ENCODE measurements around the gene S100Z.
A peak's percentile ranks its signal among the peaks of the same experiment; 100 is the strongest.
"Not testable (repeated sequence)": the region's sequence is repeated elsewhere in the genome, so short reads cannot be mapped to it uniquely, and the experiment has no call there.

S100Z gene

DNA sequence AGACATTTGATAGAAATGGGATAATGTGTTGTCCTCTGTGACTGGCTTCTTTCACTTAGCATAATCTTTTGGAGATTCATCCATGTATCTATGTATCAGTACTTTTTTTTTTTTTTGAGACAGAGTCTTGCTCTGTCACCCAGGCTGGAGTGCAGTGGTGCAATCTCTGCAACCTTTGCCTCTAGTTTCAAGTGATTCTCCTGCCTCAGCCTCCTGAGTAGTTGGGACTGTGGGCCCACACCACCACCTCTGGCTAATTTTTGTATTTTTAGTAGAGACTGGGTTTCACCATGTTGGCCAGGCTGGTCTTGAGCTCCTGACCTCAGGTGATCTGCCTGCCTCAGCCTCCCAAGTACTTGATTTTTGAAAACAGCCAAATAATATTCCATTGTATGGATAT is 23.4 kb upstream of the S100Z start:
- H3K79me2 ChIP-seq (ENCODE audit: control insufficient read depth, insufficient read depth, low read length, unreplicated experiment) = not testable (repeated sequence)

DNA sequence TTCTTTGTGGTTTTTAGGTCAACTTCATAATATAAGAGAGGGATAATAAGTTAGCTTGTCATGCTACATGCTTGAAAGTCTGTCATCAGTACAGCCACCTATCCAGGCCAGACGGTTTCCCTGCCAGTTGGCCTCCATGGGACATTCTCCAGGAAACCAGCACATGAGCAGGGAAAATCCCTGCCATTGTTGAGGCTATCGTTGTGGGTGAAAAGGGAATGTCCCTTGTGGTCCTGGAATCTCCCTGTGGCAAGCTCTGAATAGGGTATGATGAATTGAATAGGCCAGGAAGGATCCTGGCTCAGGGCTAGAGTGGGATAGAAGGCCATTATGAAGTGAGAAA is 18.7 kb upstream of the S100Z start:
- no peak overlapping the region for H2AFZ ChIP-seq (ENCODE audit: low read length, unreplicated experiment)
- no peaks in the 10 kb centered on the region for H3K27me3 ChIP-seq (ENCODE audit: insufficient read depth, low read length)
- H3K4me1 ChIP-seq (ENCODE audit: control insufficient read depth, insufficient read depth, low read length, unreplicated experiment) = peaks cover 10% of the 10 kb centered on the region
- H3K79me2 ChIP-seq (ENCODE audit: control insufficient read depth, insufficient read depth, low read length, unreplicated experiment) = no peaks in the 10 kb centered on the region
- no peaks in the 10 kb centered on the region for H3K36me3 ChIP-seq (ENCODE audit: insufficient read depth, low read length)
- H3K4me3 ChIP-seq (ENCODE audit: low read depth, low read length) = no peak overlapping the region
- H3K27ac ChIP-seq (ENCODE audit: low read depth, low read length) = no peak overlapping the region

More for the DNA sequence above, 23.4 kb upstream of the S100Z start:
- H3K27me3 ChIP-seq (ENCODE audit: insufficient read depth, low read length); H3K4me1 ChIP-seq (ENCODE audit: control insufficient read depth, insufficient read depth, low read length, unreplicated experiment); H2AFZ ChIP-seq (ENCODE audit: low read length, unreplicated experiment); H3K36me3 ChIP-seq (ENCODE audit: insufficient read depth, low read length); H3K27ac ChIP-seq (ENCODE audit: low read depth, low read length); H3K4me3 ChIP-seq (ENCODE audit: low read depth, low read length): not testable (repeated sequence)

DNA sequence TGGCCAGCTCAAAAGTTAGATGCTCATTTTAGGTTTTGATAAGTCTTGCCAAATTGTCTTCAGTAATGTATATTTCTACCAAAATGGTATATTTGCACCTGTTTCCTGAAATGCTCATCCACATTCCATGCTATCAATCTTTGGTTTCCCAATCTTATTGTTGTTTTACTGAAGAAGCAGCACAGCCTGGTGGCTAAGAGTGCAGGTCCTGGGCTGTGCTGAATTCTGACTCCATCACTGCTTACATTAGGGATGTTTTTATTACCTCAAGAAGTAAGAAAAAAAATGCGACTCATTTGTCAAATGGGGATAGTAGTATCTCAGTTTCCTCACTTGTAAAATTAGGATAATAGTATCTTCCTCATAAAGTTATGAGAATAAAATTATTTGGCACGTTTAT is 13.6 kb upstream of the S100Z start:
- no peak overlapping the region for H3K4me3 ChIP-seq (ENCODE audit: low read depth, low read length)
- H3K27me3 ChIP-seq (ENCODE audit: insufficient read depth, low read length) = no peaks in the 10 kb centered on the region
- no peaks in the 10 kb centered on the region for H3K79me2 ChIP-seq (ENCODE audit: control insufficient read depth, insufficient read depth, low read length, unreplicated experiment)
- peaks cover 30% of the 10 kb centered on the region for H3K4me1 ChIP-seq (ENCODE audit: control insufficient read depth, insufficient read depth, low read length, unreplicated experiment)
- H3K27ac ChIP-seq (ENCODE audit: low read depth, low read length) = no peak overlapping the region
- no peaks in the 10 kb centered on the region for H3K36me3 ChIP-seq (ENCODE audit: insufficient read depth, low read length)
- no peak overlapping the region for H2AFZ ChIP-seq (ENCODE audit: low read length, unreplicated experiment)

DNA sequence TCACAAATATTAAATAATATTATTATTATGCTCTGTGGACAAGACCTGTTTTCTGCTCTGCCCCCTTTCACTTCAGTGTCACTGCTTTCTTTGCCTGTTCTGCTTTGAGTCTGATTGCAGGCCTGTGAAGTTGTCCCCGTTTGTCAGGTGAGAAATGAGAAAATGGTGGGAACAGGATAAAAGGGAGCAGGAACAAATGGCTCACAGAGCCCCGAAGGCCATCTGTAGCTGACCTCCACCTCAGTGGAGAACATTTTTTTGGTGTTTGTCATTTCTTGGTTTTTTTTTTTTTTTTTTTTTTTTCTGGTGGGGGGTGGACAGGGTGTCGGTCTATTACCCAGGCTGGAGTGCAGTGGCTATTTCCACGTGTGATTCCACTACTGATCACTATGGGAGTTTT is 13.2 kb upstream of the S100Z start:
- no peaks in the 10 kb centered on the region for H3K79me2 ChIP-seq (ENCODE audit: control insufficient read depth, insufficient read depth, low read length, unreplicated experiment)
- no peak overlapping the region for H3K27ac ChIP-seq (ENCODE audit: low read depth, low read length)
- no peaks in the 10 kb centered on the region for H3K36me3 ChIP-seq (ENCODE audit: insufficient read depth, low read length)
- H3K4me3 ChIP-seq (ENCODE audit: low read depth, low read length) = no peak overlapping the region
- H3K27me3 ChIP-seq (ENCODE audit: insufficient read depth, low read length) = no peaks in the 10 kb centered on the region
- peaks cover 26% of the 10 kb centered on the region for H3K4me1 ChIP-seq (ENCODE audit: control insufficient read depth, insufficient read depth, low read length, unreplicated experiment)
- no peak overlapping the region for H2AFZ ChIP-seq (ENCODE audit: low read length, unreplicated experiment)

DNA sequence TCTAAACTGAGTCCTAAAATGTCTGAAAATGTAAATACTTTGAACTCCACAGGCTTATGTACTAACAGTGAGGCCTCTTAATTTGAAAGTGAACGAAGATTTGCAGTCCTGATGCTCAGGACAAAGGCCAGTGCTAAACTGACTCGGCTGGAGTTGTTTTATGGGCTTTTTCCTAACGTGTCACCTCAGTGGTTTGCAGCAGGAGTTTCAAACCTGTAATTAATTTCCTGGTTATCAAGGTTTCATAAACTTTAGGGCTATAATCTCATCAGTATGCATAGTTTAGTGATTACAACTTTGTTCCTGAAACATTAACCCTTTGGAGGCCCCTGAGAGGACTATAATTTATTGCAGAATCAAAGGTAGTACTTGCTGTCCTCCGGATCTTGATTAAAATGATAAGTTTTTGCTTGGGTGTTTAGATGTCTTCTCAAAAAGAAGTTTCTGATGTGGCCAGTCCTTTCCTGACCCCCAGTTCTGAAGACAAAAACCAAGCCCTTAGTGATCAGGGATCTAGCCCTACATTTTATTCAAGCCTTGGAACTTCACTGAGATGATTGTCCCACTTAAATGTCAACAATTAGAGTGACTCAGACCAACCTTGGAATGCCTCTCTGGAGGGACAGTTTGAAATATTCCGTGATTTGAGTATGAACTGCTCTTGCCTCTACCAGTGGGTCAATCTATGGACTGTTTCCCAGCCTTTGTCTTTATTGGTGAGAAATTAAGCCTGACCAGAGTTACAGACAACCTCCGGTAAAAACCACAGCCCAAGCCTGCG is 11.1 kb upstream of the S100Z start:
- Histone ChIP-seq H3K27me3 (ENCODE audit: insufficient read depth, low read length) (no peaks in the 10 kb centered on the region), H3K4me1 (ENCODE audit: control insufficient read depth, insufficient read depth, low read length, unreplicated experiment) (peaks cover 26% of the 10 kb centered on the region), H2AFZ (ENCODE audit: low read length, unreplicated experiment) (peak overlapping the region; percentile 44), H3K4me3 (ENCODE audit: low read depth, low read length) (no peak overlapping the region), H3K27ac (ENCODE audit: low read depth, low read length) (peak overlapping the region; percentile 52; the same call in 1 of the 2 replicates), H3K79me2 (ENCODE audit: control insufficient read depth, insufficient read depth, low read length, unreplicated experiment) (no peaks in the 10 kb centered on the region), H3K36me3 (ENCODE audit: insufficient read depth, low read length) (no peaks in the 10 kb centered on the region)

DNA sequence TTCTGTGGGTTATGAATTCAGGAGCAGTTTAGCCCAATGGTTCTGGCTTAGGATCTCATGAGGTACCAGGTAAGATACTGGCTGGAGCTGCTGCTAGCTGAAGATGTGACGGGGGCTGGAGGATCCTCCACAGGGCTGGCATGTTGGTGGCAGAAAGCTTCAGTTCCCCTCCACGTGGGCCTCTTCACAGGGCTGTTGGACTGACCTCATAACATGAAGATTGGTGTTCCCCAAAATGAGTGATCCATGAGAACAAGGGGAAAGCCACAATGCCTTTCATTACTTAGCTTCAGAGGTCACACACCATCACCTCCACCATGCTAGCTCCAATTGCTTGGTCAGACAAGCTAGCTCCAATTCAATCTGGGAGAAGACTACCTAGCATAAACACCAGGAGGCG is 8.5 kb upstream of the S100Z start:
- Histone ChIP-seq H3K27me3 (ENCODE audit: insufficient read depth, low read length) (no peaks in the 10 kb centered on the region), H3K79me2 (ENCODE audit: control insufficient read depth, insufficient read depth, low read length, unreplicated experiment) (no peaks in the 10 kb centered on the region), H3K4me1 (ENCODE audit: control insufficient read depth, insufficient read depth, low read length, unreplicated experiment) (peaks cover 23% of the 10 kb centered on the region), H3K27ac (ENCODE audit: low read depth, low read length) (no peak overlapping the region), H2AFZ (ENCODE audit: low read length, unreplicated experiment) (no peak overlapping the region), H3K4me3 (ENCODE audit: low read depth, low read length) (no peak overlapping the region), H3K36me3 (ENCODE audit: insufficient read depth, low read length) (no peaks in the 10 kb centered on the region)

DNA sequence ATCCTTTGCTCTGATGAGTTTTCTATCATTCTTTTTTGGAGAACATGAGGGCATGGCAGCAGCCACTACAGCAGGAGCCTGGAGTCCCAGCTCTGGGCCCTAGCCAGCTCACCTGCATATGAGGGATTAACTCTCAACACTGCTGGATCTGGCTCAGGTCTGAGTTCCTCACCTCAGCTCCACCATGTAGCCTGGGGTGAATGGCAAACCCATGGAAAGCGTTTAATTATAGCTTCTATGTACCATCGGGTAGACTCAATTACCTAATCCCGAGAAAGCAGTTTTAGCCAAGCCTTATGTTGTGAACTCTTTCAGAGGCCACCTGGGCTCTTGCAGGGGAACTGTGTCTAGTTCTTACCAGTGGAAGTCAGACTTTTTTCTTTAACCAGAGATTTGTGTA is 3.9 kb upstream of the S100Z start:
- H2AFZ ChIP-seq (ENCODE audit: low read length, unreplicated experiment) = no peak overlapping the region
- H3K4me3 ChIP-seq (ENCODE audit: low read depth, low read length) = no peak overlapping the region
- H3K27me3 ChIP-seq (ENCODE audit: insufficient read depth, low read length) = no peaks in the 10 kb centered on the region
- no peak overlapping the region for H3K27ac ChIP-seq (ENCODE audit: low read depth, low read length)
- no peaks in the 10 kb centered on the region for H3K4me1 ChIP-seq (ENCODE audit: control insufficient read depth, insufficient read depth, low read length, unreplicated experiment)
- no peaks in the 10 kb centered on the region for H3K36me3 ChIP-seq (ENCODE audit: insufficient read depth, low read length)
- H3K79me2 ChIP-seq (ENCODE audit: control insufficient read depth, insufficient read depth, low read length, unreplicated experiment) = no peaks in the 10 kb centered on the region

DNA sequence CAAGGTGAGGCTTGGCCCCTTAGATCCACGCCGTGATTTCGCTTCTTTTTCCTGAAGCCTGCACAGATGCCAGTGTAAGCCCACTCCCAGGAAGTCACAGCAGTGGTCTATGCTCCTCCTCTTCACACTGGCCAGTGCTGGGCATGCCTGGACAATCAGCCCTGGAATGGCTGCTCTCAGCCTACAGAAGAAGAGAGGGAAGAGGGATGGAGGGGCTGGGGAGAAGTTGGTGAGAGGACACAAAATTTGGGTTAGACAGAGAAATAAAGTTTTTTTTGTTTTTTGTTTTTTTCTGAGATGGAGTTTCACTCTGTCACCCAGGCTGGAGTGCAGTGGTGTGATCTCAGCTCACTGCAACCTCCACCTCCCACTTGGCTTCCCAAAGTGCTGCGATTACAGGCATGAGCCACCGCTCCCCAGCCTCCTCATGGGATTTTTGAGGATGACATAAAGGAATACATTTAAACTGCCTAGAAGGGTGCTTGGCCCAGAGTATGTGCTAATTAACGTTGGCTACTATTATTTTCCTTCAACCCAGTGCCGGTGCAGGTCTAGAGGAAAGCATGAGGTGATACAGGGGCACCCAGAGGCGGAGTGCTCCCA is 830 bp downstream of the S100Z start:
- no peaks in the 10 kb centered on the region for H3K27me3 ChIP-seq (ENCODE audit: insufficient read depth, low read length)
- H3K4me3 ChIP-seq (ENCODE audit: low read depth, low read length) = no peak overlapping the region
- no peaks in the 10 kb centered on the region for H3K4me1 ChIP-seq (ENCODE audit: control insufficient read depth, insufficient read depth, low read length, unreplicated experiment)
- H2AFZ ChIP-seq (ENCODE audit: low read length, unreplicated experiment) = no peak overlapping the region
- H3K27ac ChIP-seq (ENCODE audit: low read depth, low read length) = no peak overlapping the region
- H3K36me3 ChIP-seq (ENCODE audit: insufficient read depth, low read length) = no peaks in the 10 kb centered on the region
- H3K79me2 ChIP-seq (ENCODE audit: control insufficient read depth, insufficient read depth, low read length, unreplicated experiment) = no peaks in the 10 kb centered on the region

DNA sequence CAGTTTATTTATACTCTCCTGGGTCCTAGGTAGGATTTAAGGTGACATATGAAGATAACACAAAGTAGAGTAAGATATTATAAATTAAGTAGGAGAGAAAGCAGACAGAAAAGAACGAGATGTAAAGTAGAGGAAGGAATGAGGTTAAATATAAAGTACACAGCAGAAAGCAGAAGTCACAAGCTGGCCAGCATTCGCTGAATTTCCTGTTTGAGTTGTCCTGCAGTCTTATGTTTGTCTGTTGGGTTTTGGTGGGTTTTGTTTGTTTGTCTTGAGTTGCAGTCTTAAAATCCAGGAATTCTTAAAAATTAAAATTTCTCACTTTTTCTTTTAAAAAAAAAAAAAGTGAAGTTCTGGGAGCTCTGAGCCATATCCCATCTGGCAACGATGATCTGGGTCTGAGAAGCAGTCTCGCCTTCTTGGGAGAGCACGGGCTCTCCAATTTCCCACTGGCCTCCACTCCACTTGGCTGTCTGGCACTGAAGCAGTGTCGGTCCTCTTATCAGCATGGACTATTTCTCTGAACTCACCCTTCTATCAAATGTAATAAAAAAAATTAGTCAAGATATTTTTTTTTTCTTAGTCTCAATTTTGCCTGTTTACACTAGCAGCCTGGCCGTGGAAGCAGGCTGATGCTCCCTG is 2.0 kb downstream of the S100Z start:
- H3K27me3 ChIP-seq (ENCODE audit: insufficient read depth, low read length) = no peaks in the 10 kb centered on the region
- no peaks in the 10 kb centered on the region for H3K79me2 ChIP-seq (ENCODE audit: control insufficient read depth, insufficient read depth, low read length, unreplicated experiment)
- H3K27ac ChIP-seq (ENCODE audit: low read depth, low read length) = no peak overlapping the region
- no peak overlapping the region for H2AFZ ChIP-seq (ENCODE audit: low read length, unreplicated experiment)
- no peaks in the 10 kb centered on the region for H3K36me3 ChIP-seq (ENCODE audit: insufficient read depth, low read length)
- no peaks in the 10 kb centered on the region for H3K4me1 ChIP-seq (ENCODE audit: control insufficient read depth, insufficient read depth, low read length, unreplicated experiment)
- H3K4me3 ChIP-seq (ENCODE audit: low read depth, low read length) = no peak overlapping the region

DNA sequence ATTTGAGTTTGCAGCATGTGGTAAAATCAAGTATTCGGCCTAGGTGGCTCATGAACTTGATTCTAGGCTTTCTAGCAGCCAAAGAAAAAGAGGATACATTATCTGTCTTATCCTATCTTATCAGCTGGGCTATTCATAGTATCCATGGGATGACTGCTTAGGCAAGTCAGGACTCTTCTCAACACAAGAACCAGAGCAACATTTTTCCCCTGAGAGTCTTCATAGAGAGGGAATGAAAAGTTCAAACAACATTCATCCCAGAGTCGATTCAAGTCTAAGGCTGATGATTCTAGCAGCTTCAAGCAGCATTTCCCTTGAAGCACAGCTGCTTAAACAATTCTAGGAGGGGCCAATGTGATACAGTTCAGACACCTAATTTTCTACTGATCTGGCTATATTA is 3.0 kb downstream of the S100Z start:
- H2AFZ ChIP-seq (ENCODE audit: low read length, unreplicated experiment) = no peak overlapping the region
- H3K4me1 ChIP-seq (ENCODE audit: control insufficient read depth, insufficient read depth, low read length, unreplicated experiment) = no peaks in the 10 kb centered on the region

DNA sequence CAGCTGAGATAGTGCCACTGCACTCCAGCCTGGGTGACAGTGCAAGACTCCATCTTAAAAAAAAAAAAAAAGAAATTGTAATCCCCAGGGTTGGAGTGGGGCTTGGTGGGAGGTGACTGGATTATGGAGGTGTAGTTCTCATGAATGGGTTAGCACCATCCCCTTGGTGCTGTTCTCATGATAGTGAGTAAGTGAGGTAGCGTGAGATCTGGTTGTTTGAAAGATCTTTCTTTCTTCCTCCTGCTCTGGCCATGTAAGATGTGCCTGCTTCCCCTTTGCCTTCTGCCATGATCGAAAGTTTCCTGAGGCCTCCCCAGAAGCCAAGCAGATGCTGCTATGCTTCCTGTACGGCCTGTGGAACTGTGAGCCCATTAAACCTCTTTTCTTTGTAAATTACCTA is 3.9 kb downstream of the S100Z start:
- H3K4me1 ChIP-seq (ENCODE audit: control insufficient read depth, insufficient read depth, low read length, unreplicated experiment) = not testable (repeated sequence)

More for the DNA sequence above, 3.0 kb downstream of the S100Z start:
- Histone ChIP-seq H3K4me3 (ENCODE audit: low read depth, low read length) (no peak overlapping the region), H3K27ac (ENCODE audit: low read depth, low read length) (no peak overlapping the region), H3K79me2 (ENCODE audit: control insufficient read depth, insufficient read depth, low read length, unreplicated experiment) (no peaks in the 10 kb centered on the region), H3K36me3 (ENCODE audit: insufficient read depth, low read length) (no peaks in the 10 kb centered on the region), H3K27me3 (ENCODE audit: insufficient read depth, low read length) (no peaks in the 10 kb centered on the region)

More for the DNA sequence above, 3.9 kb downstream of the S100Z start:
- H2AFZ ChIP-seq (ENCODE audit: low read length, unreplicated experiment); H3K27ac ChIP-seq (ENCODE audit: low read depth, low read length); H3K4me3 ChIP-seq (ENCODE audit: low read depth, low read length); H3K79me2 ChIP-seq (ENCODE audit: control insufficient read depth, insufficient read depth, low read length, unreplicated experiment); H3K36me3 ChIP-seq (ENCODE audit: insufficient read depth, low read length); H3K27me3 ChIP-seq (ENCODE audit: insufficient read depth, low read length): not testable (repeated sequence)
